HUES6 (cell line): ENCODE data around the gene PDE6H.

Experiments
- H3K27ac ChIP-seq: 2 replicates; pipeline ENCODE4 v1.7.0; 2013; ENCODE audit warnings: low read depth, mild to moderate bottlenecking, low read length, inconsistent platforms
- H3K27me3 ChIP-seq: 2 replicates; pipeline ENCODE4 v1.6.1; 2013; ENCODE audit warnings: low read length; ENCODE audit not compliant: control insufficient read depth, insufficient read depth
- H3K36me3 ChIP-seq: 2 replicates; pipeline ENCODE4 v1.6.1; 2013; ENCODE audit warnings: low read length; ENCODE audit not compliant: control insufficient read depth, insufficient read depth
- H3K4me1 ChIP-seq: 2 replicates; pipeline ENCODE4 v1.6.1; 2013; ENCODE audit warnings: low read length; ENCODE audit not compliant: control insufficient read depth, insufficient read depth
- H3K4me3 ChIP-seq: 2 replicates; pipeline ENCODE4 v1.5.1; 2013; ENCODE audit warnings: low read depth, low read length
- H3K9ac ChIP-seq: one replicate; pipeline ENCODE4 v1.6.1; 2013; ENCODE audit warnings: mild to moderate bottlenecking, low read length
- H3K9me3 ChIP-seq: 2 replicates; pipeline ENCODE4 v1.6.1; 2013; ENCODE audit warnings: low read depth, low read length; ENCODE audit not compliant: control insufficient read depth, insufficient read depth

Gene PDE6H

DNA sequence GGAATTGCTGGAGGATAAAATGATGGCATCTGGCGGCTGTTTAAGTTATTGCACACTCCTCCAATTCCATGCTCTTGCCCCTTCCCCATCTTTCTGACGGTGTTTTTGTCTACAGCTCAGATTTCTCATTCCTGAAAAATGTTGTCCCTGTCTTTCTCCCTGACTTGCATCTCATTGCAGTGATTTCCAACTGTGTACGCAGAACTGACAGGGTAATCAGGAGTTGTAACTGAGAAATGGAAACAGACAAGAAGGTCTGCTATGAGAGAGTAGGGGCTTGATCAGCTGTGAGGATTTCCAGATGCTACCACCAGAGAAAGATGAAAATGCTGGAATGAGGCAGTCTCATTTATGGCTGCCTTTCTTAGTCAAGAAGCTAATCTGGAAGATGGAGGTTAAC lies 35.8 kb upstream of the PDE6H start:
- Histone ChIP-seq H3K36me3 (no peaks in the 10 kb centered on the region), H3K27ac (no peak overlapping the region)

DNA sequence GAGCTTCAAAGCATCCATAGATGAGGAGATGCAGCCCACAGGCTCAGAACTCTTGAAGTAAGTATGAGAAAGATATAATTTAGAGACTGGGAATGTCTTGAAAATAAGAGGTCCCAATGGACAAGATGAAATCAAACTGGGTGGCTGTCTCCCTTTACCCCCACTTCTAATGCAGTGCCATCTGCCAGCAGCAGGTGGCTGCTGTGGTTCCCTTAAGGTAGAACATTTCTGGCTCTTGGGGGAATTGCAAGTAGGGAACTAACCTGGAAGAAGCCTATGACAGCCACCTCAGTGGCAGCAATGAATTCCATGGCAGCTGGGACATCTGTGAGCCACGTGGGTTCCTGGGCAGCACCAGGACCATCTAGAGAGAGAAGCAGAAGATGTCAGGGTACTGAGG lies 35.2 kb upstream of the PDE6H start:
- no peaks in the 10 kb centered on the region for H3K36me3 ChIP-seq
- H3K27ac ChIP-seq: no peak overlapping the region

More for the DNA sequence above, 35.8 kb upstream of the PDE6H start:
- Histone ChIP-seq H3K9me3 (no peaks in the 10 kb centered on the region), H3K4me3 (no peak overlapping the region), H3K27me3 (no peaks in the 10 kb centered on the region), H3K9ac (no peak overlapping the region), H3K4me1 (peaks cover 3% of the 10 kb centered on the region; the same call in 1 of the 2 replicates)

DNA sequence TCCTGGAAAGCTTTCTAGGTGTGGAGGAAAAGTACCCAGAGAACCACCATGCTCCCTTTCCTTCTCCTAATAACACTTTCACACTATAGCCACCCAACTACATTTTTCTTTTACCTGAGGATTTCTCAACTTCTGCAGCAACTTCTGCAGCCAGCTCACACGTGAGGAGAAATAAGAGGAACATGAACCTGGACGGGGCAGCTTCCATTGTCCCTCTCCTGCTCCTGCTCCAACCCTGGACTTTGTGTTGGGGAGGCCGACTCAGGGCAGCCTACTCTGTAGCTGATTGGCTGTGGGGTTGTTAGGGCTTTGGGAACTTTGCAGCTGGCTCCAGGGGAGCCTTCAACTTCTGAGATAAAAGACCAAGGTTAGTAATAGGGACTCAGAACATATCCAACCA lies 34.5 kb upstream of the PDE6H start, which contains the start of gene ERP27:
TSS of gene ERP27 (minus strand) at position 237 of the 400 bp plus-strand sequence. CDS start at position 208, 29 bp downstream.
- Histone ChIP-seq H3K4me3 (no peak within 1 kb of the TSS), H3K9me3 (no peaks in the 10 kb centered on the region), H3K36me3 (no peaks in the 10 kb centered on the region), H3K27ac (no peak within 1 kb of the TSS), H3K4me1 (peaks cover 3% of the 10 kb centered on the region; the same call in 1 of the 2 replicates), H3K9ac (no peak within 1 kb of the TSS), H3K27me3 (no peaks in the 10 kb centered on the region)

More for the DNA sequence above, 35.2 kb upstream of the PDE6H start:
- Histone ChIP-seq H3K9ac (no peak overlapping the region), H3K27me3 (no peaks in the 10 kb centered on the region), H3K9me3 (no peaks in the 10 kb centered on the region), H3K4me3 (no peak overlapping the region), H3K4me1 (peaks cover 3% of the 10 kb centered on the region; the same call in 1 of the 2 replicates)

- H3K4me3 ChIP-seq: no peak overlapping the region
- H3K9me3 ChIP-seq: no peaks in the 10 kb centered on the region
- H3K4me1 ChIP-seq: peaks cover 1% of the 10 kb centered on the region; the same call in 1 of the 2 replicates
- H3K9ac ChIP-seq: no peak overlapping the region
- H3K27me3 ChIP-seq: no peaks in the 10 kb centered on the region
- H3K36me3 ChIP-seq: no peaks in the 10 kb centered on the region
- no peak overlapping the region for H3K27ac ChIP-seq
These were observed 31.5 kb upstream of the PDE6H start for GRCh38 chr12:14941369-14941768.

DNA sequence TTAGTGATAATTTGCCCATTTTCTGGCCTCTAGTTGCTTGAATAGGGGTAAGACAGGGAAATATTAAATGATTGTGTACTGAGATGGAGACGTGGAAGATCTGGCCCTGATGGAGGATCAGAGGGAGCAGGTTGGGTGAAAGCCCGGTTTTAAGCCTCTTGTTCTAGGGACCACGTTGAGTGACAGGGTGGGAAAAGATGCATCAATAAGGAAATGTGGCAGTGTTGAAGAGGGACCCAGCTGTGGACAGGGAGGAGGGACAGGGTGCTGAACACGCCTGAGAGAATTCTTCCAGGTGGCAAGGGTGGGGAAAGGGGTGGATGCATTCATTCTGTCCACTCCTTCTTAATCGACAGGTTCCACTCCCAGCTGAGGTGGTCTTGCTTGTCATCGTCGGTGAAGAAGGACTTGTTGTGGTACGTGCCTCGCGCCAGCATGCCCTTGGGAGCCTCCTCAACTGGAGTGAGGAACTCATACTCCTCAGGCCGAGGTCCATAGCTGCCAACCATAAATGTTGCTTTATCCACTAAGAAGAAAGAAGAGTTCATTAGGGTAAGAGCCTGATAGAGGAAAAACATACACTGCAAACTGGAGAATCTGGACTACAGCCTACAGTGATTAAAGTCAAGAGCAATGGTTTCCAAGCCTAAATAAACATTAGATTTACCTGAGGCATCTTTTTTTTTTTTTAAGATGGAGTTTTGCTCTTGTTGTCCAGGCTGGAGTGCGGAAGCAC lies 30.5 kb upstream of the PDE6H start:
- Histone ChIP-seq H3K27ac (no peak overlapping the region), H3K27me3 (no peaks in the 10 kb centered on the region), H3K36me3 (no peaks in the 10 kb centered on the region), H3K4me3 (no peak overlapping the region), H3K9ac (no peak overlapping the region), H3K4me1 (no peaks in the 10 kb centered on the region), H3K9me3 (no peaks in the 10 kb centered on the region)

DNA sequence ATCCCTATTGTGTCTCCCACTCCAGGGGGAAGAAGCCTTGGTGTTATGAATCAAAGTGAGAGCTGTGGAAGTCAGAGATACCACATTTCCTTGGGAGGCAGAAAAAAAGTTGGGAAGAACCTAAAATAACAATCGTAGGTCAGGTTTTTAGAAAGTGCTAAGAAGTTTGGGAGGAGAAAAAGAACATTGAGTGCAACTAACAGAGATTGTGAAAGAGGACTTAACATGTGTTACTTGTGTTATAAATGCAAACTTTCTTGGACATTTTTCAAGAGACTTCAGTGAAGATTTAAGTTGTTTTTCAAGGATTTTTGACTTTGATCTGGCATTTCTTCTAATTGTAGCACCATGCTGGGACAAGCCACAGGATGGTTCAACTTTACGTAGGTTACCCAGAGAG lies 26.7 kb upstream of the PDE6H start:
- H3K27ac ChIP-seq: no peak overlapping the region

GRCh38 chr12:14946861-14947260 lies 26.0 kb upstream of the PDE6H start:
- Histone ChIP-seq H3K9ac (no peak overlapping the region), H3K36me3 (no peaks in the 10 kb centered on the region), H3K27me3 (no peaks in the 10 kb centered on the region), H3K27ac (no peak overlapping the region), H3K4me1 (peaks cover 12% of the 10 kb centered on the region), H3K9me3 (no peaks in the 10 kb centered on the region), H3K4me3 (no peak overlapping the region)

More for the DNA sequence above, 26.7 kb upstream of the PDE6H start:
- H3K9me3 ChIP-seq: no peaks in the 10 kb centered on the region
- H3K9ac ChIP-seq: no peak overlapping the region
- no peak overlapping the region for H3K4me3 ChIP-seq
- peaks cover 12% of the 10 kb centered on the region for H3K4me1 ChIP-seq
- no peaks in the 10 kb centered on the region for H3K36me3 ChIP-seq
- H3K27me3 ChIP-seq: no peaks in the 10 kb centered on the region

DNA sequence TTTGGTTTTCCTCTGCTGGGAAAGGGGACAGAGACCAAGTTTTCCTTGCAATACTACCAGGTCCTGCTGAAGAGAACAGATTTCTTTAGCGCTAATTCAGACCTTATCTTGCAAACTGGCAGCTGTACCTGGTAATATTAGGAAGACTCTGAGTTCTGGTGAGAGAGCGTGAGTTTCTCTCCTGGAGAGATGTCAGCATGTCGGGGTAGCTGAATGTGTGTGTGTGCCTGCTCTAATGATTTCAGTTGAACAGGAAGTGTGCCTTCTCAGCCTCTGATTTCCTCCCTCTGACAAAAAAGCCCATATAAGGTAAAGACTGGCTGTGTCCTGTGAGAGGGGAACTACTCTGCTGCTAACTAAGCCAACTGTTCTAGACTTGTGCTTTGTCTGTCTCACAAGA lies 24.2 kb upstream of the PDE6H start:
- H3K4me1 ChIP-seq: peaks cover 12% of the 10 kb centered on the region
- H3K27ac ChIP-seq: peak overlapping the region; percentile 86; the same call in 1 of the 2 replicates

DNA sequence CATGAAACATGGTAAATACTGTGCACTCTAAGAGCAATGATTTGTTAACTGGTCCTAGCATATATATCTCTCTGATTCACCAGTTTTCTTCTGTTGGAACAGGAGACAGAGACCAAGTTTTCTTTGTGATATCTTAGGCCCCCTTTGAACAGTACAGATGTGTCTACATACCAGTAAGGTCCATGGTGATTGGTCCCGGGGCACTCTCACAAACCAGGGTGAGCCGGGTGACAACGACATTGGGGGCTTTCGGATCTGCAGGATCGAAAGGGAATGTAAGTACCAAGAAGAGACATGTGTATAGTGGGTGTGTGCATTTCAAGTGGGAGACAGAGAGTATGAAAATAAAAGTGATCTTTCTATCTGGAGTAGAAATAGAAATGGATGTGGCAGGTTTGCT lies 23.2 kb upstream of the PDE6H start:
- no peak overlapping the region; the same call in 1 of the 2 replicates for H3K27ac ChIP-seq
- peaks cover 12% of the 10 kb centered on the region for H3K4me1 ChIP-seq

More for the DNA sequence above, 24.2 kb upstream of the PDE6H start:
- no peaks in the 10 kb centered on the region for H3K36me3 ChIP-seq
- no peaks in the 10 kb centered on the region for H3K9me3 ChIP-seq
- peak overlapping the region; percentile 79 for H3K9ac ChIP-seq
- no peaks in the 10 kb centered on the region for H3K27me3 ChIP-seq
- no peak overlapping the region for H3K4me3 ChIP-seq

GRCh38 chr12:14950421-14950820 lies 22.4 kb upstream of the PDE6H start:
- peaks cover 12% of the 10 kb centered on the region for H3K4me1 ChIP-seq
- H3K9me3 ChIP-seq: no peaks in the 10 kb centered on the region
- no peak overlapping the region for H3K9ac ChIP-seq
- H3K4me3 ChIP-seq: no peak overlapping the region
- no peaks in the 10 kb centered on the region for H3K36me3 ChIP-seq
- H3K27ac ChIP-seq: no peak overlapping the region
- no peaks in the 10 kb centered on the region for H3K27me3 ChIP-seq

More for the DNA sequence above, 23.2 kb upstream of the PDE6H start:
- Histone ChIP-seq H3K36me3 (no peaks in the 10 kb centered on the region), H3K27me3 (no peaks in the 10 kb centered on the region), H3K9ac (no peak overlapping the region), H3K4me3 (no peak overlapping the region), H3K9me3 (no peaks in the 10 kb centered on the region)

DNA sequence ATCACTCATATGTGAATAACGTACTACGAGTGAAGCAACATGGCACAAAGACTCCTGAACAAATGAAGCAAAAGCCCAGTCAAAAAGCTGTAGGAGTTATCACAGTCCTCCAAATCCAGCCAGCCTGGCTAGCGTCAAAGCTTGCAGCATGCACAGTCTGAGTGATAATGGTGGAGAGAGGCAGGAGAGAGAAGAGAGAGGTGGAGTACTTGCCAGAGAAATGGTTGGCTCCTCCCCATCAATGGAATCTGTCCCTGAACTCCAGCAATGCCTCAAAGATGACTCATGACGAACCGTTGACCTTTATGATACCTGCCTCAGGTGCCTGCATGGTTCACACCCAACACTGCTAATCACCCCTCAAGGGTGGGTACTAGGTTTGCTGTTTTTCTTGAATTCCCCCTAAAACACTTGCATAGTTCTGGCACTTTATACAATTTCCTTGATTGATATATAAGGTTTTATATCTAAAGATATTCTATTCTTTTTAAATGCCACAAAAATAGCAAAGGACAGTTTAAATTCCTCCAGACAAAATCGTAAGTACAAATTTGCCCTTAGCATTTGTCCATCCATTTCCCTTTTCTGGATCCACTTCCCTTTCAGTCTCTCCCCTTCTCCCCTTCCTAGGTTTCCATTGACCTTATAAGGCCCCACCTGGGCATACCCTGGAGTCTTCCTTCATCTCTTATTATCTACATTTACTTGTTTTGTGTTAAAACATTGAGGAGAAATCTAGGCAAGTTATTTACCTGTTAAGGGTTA lies 21.7 kb upstream of the PDE6H start:
- no peaks in the 10 kb centered on the region for H3K9me3 ChIP-seq
- H3K9ac ChIP-seq: no peak overlapping the region
- H3K27me3 ChIP-seq: no peaks in the 10 kb centered on the region
- H3K4me3 ChIP-seq: no peak overlapping the region
- peaks cover 13% of the 10 kb centered on the region for H3K4me1 ChIP-seq
- H3K27ac ChIP-seq: no peak overlapping the region
- H3K36me3 ChIP-seq: no peaks in the 10 kb centered on the region
